Fibroblast of lung (primary cell): ENCODE data around the gene ASTL.

ENCODE experiments used
- CTCF ChIP-seq, 2 donors: IDR thresholded peaks in 1 of 2; conservative IDR thresholded peaks in 1 of 2; 1 replicate in 1 of 2; 2 replicates in 1 of 2; pipeline ENCODE4 v1.5.1; 2011 to 2012; ENCODE audit warnings: low read length in 2 of 2, control low read depth in 1 of 2, inconsistent platforms in 1 of 2, low read depth in 1 of 2, mild to moderate bottlenecking in 1 of 2
- EZH2 ChIP-seq: IDR thresholded peaks from 2 replicates; pipeline ENCODE4 v1.5.1; 2012; ENCODE audit warnings: low read length, control low read depth, mild to moderate bottlenecking; ENCODE audit errors: missing control alignments

- TF ChIP-seq CTCF (conservative IDR thresholded peaks at IDR 0.05 in 1 of 2, IDR thresholded peaks at IDR 0.05 in 1 of 2; ENCODE audit: low read depth in 1 of 2, low read length in 2 of 2) (no peak), EZH2 (no peak)
Observed at GRCh38 chr2:96152304-96153161, 14.2 kb upstream of the ASTL start.
